CD4-positive, alpha-beta T cell treated with Interleukin-21 for 1 hour (primary cell): ENCODE data around the gene DIRAS3.
"Not testable (repeated sequence)": the region's sequence is repeated elsewhere in the genome, so short reads cannot be mapped to it uniquely, and the experiment has no call there.

Experiments used
- DNase-seq: peaks from one replicate; pipeline ENCODE4 v3.0.0-alpha.2; 2020

DIRAS3 gene, protein sequence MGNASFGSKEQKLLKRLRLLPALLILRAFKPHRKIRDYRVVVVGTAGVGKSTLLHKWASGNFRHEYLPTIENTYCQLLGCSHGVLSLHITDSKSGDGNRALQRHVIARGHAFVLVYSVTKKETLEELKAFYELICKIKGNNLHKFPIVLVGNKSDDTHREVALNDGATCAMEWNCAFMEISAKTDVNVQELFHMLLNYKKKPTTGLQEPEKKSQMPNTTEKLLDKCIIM

DNA sequence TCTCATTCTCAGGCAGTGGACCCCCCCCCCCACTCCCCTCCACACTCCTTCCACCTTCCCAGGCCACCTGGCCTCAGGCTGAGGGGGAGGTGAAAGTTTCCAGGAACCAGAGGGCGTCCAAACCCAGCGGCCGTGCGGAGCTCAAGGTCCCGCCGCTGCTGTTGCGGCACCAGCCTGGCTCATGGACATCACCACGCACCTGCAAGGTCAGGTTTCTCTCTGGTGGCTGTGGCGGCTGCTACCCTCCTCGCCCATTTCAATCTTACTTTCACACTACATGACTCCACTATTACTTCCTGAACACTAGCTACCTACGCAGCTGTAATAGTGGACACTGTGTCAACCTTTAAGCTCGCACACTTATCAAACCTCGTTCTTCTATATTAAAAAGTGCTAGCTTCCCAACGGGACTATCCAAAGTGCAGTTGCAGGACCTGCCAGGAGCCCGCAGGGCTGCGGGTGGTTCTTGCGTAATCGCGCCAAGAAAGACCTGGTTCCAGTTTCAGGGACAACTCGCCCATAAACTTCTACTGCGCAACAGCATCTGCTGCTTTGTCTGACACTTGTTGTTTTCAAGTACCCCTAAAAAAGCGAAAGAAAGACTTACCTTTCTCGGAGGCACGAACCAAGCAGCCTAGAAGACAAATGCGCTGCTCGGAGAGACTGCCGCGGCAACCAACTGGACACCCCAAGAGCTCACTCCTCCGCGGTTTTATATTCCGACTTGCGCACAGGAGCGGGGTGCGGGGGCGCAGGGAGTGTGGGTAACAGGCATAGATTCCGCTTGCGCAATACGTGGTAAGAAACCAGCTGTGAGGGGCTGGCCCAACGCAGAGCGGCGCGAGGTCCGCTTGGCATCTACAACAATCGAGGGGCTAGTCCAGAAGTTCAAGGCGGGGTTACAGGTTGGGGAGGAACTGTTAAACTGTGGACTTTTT is at the start of gene DIRAS3:
Gene DIRAS3, minus strand, starts transcription at position 687 of the 938 bp plus-strand sequence. CDS start 3,330 bp downstream, outside the sequence.
- DNase-seq, result no peak

DNA sequence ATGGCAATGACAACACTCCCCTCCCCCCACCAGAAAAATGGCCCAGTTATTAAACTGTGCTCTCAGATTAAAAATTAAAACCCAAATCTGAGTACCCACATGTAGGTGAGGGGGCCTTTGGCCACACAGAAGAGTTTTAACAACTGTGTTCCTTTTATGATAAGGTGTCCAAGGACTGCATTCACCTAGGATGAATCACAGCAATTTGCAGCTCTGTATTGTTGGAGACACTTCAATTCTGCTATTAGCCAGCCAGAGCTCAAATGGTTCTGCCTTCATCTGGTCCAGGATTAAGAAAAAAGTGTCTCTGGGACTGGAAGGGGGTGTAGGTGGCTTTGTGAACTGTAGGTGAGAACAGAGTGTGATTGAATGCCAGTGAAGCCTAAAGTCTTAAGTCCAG is 43.3 kb upstream of the DIRAS3 start:
- DNase-seq, result no peak

DNA sequence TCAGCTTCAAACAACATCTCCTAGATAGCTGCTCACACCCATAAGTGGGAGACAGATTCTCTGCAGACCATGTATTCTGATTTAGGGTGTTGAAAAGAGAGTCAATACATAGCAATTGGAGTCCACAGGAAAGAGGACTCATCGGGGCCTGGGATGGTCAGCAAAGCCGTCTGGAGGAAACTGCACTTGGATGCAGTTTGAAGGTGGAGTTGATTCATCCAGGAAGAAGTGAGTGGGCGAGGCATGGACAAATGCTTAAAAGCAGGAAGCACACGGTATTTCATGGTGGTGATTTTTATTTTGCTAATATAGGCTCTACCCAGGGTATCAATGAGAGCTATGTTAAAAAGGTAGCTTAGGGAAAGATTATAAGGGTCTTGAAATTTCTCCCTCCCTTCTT is 36.8 kb upstream of the DIRAS3 start:
- DNase-seq, result no peak

DNA sequence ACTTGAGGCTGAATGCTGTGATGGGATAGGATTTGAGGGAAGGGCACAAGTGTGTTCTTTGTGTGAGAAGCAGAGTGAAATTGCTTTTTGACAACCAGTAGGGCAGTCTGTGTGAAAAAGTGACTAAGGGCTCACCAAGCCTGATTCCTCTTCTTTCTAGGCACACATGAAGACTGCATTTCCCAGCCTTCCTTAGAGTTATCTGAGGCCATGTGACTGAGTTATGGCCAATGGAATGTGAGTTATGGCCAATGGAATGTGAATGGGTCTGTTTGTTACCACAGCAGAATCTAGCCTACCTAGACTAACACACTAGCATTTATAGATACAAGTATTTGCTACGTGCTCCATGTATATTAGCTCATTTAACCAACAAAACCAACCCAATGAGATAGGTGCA is 35.3 kb upstream of the DIRAS3 start:
- DNase-seq, result no peak

DNA sequence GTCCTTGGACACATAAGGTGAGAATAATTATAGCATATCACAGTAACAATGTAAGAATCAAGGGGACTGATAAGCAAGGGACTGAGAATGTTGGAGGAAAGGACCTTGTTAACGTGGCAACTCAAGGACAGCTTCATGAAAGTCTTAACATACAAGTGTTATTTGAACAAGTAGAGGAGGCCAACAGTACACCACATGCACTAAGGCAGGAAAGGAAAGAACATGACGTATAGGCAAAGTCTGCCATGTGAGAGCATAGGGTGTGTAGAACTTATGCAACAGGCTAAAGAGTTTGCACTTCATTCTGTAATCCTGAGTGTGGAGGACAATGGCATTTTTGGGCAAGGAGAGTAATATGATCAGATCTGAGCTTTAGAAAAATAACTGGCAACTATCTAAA is 33.3 kb upstream of the DIRAS3 start:
- no peak for DNase-seq

DNA sequence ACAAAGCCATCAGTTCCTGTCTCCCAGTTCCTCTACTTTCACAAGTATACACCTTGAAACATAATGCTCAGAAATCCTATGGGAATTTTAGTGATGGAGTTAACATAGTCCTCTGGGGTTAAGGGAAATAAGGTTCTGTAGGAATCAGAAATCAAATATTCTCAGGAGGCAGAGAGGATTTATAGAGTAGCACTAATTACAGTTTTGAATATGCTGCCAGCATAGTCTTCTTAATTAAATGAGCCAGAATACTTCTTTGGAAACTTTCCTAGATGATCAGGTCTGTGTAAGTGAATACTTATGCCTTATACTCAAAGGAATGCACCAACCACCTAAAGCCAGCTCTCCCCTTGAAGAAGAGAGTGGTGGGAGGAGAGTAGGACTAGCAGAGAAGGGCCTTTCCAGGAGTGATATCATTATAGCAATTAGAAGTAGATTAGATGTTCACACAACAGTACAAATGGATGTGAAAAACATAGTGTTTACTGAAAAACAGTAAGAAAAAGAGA is 31.4 kb upstream of the DIRAS3 start:
- no peak for DNase-seq

DNA sequence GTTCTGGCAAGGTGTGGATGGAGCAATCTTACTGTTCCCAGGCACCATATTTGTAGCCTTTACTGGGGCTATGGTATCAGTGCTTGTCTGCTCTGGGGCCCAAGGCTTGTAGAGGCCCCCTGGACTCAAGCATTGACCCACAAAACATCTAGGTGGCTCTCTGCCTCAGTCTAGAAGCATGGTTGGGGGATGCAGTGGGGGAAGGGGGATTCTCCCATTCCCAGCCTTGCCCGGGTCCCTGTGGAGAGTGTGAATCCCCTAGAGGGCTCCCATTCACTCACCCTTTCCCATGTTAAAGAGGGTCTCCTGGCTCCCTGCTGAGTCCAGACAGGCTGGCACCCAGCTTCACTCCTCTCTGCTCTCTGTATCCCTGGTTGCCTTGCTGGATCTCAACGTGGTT is 28.2 kb upstream of the DIRAS3 start:
- no peak for DNase-seq

DNA sequence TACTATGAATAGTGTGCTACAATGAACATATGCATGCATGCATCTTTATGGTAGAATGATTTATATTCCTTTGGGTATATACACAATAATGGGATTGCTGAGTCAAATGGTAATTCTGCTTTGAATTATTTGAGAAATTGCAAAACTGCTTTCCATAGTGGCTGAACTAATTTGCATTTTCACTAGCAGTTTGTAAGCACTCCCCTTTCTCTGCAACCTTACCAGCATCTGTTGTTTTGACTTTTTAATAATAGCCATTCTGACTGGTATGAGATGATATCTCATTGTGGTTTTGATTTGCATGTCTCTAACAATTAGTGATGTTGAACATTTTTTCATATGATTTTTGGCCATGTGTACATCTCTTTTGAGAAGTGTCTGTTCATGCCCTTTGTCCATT is 24.0 kb upstream of the DIRAS3 start:
- no peak for DNase-seq

DNA sequence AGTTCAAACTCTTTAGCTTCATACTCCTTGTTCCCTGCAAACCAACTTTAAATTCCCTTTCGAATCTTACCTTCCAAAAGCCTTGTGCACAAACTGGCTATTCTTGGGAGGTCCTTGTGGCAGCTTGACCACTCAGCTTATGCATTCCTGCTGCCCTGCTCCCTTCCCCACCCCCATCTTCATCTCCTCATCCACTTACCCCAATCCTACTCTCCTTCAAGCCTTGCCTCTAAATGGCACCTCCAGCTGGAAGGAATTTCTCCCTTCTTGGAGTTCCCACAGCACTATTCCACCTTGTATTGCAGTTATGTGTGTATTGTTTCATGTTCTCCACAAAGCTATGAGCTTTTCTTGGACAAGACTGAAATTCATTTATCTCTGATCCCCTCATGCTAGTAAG is 15.3 kb upstream of the DIRAS3 start:
- DNase-seq, result no peak

DNA sequence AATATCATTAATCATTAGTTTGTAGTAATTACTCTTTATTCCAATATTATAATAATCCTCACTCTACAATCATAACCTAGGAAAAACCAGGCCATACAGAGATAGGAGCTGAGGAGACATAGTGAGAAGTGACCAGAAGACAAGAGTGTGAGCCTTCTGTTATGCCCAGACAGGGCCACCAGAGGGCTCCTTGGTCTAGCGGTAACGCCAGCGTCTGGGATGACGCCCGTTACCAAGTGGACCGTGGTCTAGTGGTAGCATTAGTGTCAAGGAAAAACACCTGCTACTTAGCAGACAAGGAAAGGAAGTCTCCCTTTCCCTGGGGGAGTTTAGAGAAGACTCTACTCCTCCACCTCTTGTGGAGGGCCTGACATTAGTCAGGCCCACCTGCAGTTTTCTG is 7.6 kb upstream of the DIRAS3 start:
- DNase-seq, result not testable (repeated sequence)

DNA sequence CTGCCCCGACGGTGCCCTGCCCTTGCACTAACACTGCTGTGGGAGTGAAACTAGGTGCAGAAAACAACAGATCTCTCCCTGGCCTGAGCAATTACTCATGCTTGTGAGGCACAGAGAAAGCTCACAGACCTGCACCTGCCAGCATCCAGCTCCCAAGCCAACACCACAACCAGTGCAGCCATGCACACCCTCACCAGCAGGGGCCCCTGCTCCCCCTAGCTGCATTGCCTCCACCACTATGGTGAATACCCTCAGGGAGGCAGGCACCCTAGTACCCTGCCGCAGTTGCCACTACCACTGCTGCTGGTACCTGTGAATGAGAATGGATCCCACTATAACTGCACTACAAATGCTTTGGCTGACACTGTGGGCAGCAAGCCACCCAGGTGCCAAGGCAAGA is 7.1 kb upstream of the DIRAS3 start:
- DNase-seq, result no peak

DNA sequence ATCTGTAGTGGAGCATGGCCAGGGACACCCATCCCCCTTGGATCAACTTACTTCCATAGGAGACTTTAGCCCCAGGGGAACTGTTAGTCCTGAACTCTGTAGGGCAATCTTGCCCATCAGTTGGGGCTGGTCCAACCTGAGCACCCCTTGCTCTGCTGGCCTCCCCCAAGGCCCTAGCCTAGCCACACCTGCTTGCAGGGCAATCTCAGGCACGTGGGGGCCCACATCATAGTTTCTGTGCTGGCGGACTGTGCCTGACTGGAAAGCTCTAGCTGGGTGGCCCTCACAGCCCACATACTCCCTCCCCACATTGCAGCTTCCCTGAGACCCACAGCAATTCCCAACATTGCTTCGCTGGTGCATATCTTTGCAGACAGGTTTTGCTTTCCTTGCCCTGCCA is 6.6 kb upstream of the DIRAS3 start:
- DNase-seq, result no peak

DNA sequence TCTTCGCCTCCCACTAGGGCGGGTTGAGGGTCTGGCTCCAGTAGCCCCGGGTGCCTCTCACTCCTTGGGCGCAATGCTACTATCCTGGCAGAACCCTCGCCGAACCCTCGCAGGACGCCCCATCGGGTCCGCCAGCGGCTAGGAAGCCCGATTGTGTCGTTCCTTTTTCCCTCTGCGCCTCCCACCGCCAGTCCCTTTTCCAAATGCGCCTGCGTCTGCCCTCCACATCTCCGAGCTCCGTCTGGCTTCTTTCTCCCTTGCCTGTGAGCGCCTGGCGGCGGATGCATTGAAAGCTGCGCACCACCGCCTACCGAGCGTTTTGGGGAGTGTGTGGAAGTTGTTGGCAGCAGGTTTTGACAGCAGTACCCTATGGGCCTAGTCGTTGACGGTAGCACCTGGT is 1.0 kb upstream of the DIRAS3 start:
- DNase-seq, result no peak

DNA sequence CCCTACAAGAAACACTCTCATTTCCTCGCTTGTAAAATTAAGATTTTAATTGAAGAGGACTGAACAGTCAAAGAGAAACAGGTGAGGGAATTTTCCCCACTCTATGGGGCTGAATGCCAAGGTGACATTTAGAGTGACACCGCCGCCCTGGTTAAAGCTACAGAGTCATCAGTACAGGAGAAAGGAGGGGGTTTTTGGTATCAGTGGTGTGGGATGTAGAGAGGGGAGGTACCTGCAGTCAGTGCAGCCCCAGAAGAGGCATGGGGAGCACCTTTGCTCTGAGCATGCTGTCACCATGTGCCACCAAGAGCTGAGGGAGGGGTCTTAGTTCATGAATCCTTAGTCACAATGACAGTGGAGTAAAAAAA is 2.8 kb downstream of the DIRAS3 start:
- no peak for DNase-seq

DNA sequence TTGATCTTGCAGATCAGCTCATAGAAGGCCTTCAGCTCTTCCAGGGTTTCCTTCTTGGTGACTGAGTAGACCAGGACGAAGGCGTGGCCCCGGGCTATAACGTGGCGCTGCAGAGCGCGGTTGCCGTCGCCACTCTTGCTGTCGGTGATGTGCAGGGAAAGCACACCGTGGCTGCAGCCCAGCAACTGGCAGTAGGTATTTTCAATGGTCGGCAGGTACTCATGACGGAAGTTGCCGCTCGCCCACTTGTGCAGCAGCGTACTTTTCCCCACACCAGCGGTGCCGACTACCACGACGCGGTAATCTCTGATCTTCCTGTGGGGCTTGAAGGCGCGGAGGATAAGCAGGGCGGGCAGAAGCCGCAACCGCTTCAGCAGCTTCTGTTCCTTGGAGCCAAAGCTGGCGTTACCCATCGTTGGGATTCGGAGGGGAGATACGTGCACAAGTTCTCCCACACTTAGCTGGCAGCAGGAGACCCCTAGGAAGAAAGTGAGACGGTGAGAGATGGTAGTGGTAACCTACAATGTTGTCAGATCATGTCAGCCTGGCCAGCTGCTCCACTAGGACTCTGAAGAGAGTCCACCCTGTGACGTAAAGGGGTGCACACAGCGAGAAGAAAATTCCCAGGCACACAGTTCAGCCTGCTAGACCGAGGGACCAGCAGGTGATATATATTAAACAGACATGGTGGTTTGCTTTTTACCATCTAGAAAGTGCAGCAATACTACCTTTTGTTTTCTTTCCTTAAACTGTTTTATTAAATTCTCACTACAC is 3.4 kb downstream of the DIRAS3 start:
- no peak for DNase-seq

DNA sequence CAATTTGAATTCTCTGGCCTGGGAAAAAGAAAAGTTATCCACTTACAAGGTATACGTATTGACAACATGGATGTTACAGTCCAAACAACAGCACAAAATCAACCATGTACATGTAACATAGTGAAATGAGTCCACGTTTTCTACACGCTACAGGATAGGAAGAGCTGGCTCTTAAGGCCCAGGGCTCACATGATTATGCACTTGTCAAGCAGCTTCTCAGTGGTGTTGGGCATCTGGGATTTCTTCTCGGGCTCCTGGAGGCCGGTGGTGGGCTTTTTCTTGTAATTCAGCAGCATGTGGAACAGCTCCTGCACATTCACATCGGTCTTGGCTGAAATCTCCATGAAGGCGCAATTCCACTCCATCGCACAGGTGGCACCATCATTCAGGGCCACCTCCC is 4.0 kb downstream of the DIRAS3 start:
- no peak for DNase-seq

DNA sequence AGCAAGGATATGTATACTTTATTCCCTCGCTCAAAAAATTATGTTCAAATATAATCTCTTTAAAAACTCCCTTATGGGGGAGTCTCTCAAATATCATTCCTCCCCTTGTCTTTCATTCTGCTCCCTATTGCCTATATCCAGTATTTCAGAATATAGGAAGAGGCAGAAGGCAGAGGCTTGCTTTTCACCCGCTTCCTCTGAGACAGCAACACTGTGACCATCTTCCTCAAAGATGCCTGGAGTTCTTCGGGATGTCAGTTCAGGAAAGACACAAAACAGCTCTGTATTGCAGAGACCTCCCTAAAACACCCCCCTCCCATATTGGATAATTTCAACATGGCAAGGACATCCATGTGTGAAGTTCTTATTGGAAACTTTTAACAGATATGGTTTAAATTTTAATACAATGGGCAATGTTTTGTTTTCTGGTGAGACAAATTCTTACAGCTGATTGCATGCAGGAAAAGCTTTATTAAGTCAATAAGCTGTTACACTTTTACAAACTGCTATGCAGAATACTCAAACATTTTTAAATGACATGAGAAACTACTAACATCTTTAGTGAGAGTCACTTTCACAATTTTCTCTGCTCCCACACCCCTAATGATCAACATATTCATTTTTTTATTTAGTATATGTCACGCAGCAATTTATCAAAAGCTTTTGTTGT is 4.8 kb downstream of the DIRAS3 start:
- DNase-seq, result no peak

DNA sequence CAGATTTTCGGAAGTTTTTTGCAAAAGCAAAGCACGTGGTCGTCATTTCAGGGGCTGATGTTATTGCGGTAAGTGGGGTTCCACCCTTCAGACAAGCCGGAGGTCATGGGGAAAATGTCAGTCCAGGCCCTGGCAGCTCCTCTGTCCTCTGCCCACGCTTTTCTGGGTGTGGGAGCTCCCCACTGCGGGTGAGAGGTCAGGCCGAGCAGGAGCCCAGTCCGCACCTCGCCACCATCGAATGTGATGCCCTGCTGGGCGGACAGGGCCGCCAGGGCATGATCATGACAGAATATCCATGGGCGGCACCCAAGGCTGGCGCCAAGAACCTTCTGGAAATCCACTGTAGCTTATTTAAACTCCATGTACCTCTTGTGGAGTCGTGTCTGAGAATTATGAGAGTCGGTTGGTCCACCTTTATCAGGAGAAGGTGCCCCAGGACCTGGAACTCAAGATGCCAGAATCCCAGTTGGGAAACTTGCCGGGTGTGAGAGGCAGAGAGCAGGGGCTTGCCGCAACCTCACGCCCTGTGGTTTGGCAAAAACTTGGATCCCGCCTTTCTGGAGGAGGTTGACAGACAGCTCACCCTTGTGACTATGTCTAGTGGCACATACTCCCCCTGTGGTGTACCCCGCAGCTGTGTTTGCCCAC is 6.9 kb downstream of the DIRAS3 start:
- DNase-seq, result no peak

DNA sequence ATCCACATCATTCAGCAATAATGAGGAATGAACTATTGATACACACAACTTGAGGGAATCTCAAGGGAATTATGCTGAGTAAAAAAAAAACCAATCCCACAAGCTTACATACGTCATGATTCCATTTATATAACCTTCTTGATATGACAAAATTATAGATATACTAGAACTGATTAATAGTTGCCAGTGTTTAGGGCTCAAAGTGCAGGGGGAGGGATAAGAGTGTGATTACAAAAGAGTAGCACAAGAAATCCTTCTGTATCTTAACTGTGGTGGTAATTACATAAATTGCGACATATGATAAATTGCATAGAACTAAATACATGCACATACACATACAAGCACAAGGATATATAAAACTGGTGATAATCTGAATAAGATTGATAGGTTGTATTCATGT is 13.5 kb downstream of the DIRAS3 start:
- no peak for DNase-seq

DNA sequence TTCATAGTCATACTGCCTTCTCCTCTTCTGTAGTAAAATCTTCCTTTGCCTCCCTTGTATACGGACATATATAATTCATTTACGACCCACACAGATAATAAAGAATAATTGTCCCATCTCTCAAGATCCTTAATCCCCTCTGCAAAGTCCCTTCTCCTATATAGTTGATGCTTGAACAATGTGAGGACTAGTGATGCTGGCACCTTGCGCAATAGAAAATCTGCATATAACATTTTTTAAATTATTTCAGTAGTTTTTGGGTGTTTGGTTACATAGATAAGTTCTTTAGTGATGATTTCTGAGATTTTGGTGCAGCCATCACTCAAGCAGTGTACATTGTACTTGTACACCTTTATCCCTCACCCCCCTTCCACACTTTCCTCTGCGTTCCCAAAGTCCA is 21.0 kb downstream of the DIRAS3 start:
- no peak for DNase-seq

DNA sequence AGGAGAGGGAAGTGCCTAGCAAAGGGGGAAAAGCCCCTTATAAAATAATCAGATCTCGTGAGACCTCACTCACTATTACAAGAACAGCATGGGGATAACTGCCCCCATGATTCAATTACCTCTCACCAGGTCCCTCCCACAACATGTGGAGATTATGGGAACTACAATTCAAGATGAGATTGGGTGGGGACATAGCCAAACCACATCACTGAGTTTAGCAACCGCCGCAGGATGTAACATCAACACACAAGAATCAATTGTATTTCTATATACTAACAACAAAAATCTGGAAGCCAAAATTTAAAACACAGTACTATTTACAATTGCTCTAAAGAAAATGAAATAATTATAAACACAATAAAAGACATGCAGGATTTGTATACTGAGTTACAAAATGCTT is 21.9 kb downstream of the DIRAS3 start:
- no peak for DNase-seq

DNA sequence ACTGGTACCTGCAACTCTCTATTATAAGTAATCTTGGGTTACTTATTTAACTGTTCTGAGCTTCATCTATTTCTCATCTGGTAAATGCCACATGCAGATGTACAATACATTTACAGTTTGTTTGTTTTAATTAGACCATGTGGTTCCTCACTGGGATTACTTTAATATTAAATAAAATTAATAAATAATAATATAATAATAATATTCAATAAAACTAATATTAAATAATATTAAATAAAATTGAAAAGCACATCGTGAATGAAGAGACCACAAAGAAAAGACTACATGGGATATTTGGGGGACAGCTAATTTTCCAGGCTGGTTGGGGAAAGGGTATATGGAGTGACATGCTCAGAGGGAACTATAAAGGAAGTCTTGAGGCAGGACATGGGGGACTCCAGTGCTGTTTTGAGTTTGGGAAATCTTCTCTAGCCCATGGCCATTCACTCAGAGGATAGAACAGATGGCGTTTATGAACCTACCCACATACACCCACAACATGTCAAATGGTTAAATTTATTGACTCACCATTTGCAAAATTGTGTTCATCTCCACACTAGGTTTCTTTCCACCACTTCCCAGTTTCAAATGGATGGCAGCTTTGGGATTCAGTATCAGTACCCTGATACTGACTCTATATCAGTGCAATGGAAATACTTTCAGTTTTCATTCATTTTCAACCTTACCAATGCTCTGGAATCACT is 25.6 kb downstream of the DIRAS3 start:
- DNase-seq, result no peak
